Measurements from ENCODE around the gene IKBIP.

- peak; percentile 94 for TF ChIP-seq POLR2A (IDR thresholded peaks at IDR 0.05)
- no peak for TF ChIP-seq CTCF (IDR thresholded peaks at IDR 0.05)
- TF ChIP-seq POLR2AphosphoS5 (IDR thresholded peaks at IDR 0.05): peak; percentile 85
Observed at GRCh38 chr12:98644712-98645571, at the start of gene IKBIP, which contains the start of gene APAF1.
